ENCODE measurements around the gene HMCN2. TPM values are rescaled to one million over a fixed set of nuclear protein-coding genes. Genes with fewer than 3 reads are reported as not detected.
"Not testable (repeated sequence)": the region's sequence is repeated elsewhere in the genome, so short reads cannot be mapped to it uniquely, and the experiment has no call there.

HMCN2 gene
- total RNA-seq, 2 donors from 2014 or later, result not detected

- Mint-ChIP-seq H3K36me3 (ENCODE audit: low read depth) (no peaks in the 10 kb centered on the region), H3K27ac (no peak overlapping the region), H3K9me3 (no peaks in the 10 kb centered on the region), H3K4me1 (no peaks in the 10 kb centered on the region), H3K4me3 (no peak overlapping the region), H3K27me3 (peaks cover 20% of the 10 kb centered on the region)
- ATAC-seq (replicated peaks), result no peak
Measured at GRCh38 chr9:130429381-130429780, 163.8 kb downstream of the HMCN2 start.

GRCh38 chr9:130429831-130430230 lies 164.3 kb downstream of the HMCN2 start:
- Mint-ChIP-seq H3K27ac (no peak overlapping the region), H3K9me3 (no peaks in the 10 kb centered on the region), H3K4me3 (no peak overlapping the region), H3K36me3 (ENCODE audit: low read depth) (no peaks in the 10 kb centered on the region), H3K4me1 (no peaks in the 10 kb centered on the region), H3K27me3 (peaks cover 20% of the 10 kb centered on the region)
- no peak for ATAC-seq (replicated peaks)

- H3K36me3 Mint-ChIP-seq (ENCODE audit: low read depth), result no peaks in the 10 kb centered on the region
- peaks cover 21% of the 10 kb centered on the region for H3K27me3 Mint-ChIP-seq
- H3K4me3 Mint-ChIP-seq, result no peak overlapping the region
- H3K4me1 Mint-ChIP-seq, result no peaks in the 10 kb centered on the region
- no peak for ATAC-seq (replicated peaks)
- no peaks in the 10 kb centered on the region for H3K9me3 Mint-ChIP-seq
- no peak overlapping the region for H3K27ac Mint-ChIP-seq
Measured at GRCh38 chr9:130430232-130430631, 164.7 kb downstream of the HMCN2 start.

DNA sequence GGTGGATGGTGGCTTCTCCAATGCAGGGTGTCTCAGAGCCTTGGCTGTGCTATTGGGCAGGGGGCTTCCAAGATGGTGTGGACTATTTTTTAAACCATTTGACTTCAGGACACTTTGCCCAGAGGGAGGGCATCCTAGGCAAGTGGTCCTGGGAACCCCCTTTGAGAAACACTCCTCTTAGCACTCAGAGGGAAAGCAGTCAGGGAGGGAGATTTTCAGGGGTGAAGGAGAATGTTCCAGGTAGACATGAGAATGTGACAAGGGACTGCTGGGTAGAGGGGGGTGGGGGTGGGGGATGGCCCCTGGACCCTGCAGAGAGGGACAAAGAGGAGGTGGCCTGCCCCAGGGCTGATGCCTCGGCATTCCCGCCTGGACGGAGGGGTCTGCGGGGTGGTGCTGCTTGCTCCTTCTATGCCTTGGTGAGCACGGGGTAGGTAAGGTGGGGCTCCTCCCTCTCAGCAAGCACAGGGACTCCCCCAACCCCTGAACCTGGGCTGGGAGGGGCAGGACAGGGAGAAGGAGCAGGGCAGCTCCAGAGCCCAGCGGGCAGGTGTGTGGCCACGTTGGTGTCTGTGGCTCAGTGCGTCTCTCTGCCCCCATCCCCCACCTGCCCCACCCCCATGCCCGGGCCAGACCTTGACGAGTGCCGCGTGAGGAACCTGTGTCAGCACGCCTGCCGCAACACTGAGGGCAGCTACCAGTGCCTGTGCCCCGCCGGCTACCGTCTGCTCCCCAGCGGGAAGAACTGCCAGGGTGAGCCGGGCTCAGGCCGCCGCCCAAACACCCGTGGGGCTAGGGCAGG lies 165.4 kb downstream of the HMCN2 start:
- Mint-ChIP-seq H3K4me3 (no peak overlapping the region), H3K27me3 (peaks cover 23% of the 10 kb centered on the region), H3K36me3 (ENCODE audit: low read depth) (no peaks in the 10 kb centered on the region), H3K27ac (no peak overlapping the region), H3K9me3 (no peaks in the 10 kb centered on the region), H3K4me1 (no peaks in the 10 kb centered on the region)
- no peak for ATAC-seq (replicated peaks)

DNA sequence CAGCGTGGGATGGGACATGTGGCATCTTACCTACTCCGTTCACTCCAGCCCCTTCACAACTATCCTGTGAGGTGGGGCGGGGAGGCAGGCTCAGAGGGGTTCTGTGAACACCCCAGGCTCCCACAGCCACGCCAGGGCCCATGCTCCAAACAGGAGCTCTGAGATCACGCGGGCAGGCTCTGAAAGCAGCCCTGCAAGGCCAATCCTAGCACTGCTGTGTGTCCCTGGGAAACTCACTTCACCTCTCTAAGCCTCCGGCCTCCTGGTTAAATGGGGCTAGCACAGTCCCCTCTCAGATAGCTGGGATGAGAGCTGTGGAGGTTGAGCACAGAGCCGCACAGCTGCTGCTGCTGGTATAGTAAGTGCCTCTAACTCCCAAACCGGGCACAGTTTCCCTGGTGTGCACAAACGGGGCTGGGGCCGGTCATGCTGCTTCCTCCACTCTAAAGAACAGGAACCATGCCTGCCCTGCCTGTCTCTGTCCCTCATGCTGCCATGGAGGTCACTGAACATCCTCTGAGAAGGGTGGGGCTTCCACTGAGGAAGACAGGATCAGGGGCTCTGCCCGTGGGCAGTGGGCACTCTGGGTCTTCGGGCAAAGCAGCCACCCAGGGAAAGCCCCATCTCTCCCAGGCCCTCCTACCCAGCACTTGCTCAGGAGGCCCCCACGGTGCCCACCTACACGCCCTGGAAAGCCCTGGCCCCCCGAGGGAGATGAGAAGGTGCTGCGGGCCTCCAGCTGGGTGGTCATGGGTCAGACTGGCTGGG lies 166.2 kb downstream of the HMCN2 start:
- no peaks in the 10 kb centered on the region for H3K36me3 Mint-ChIP-seq (ENCODE audit: low read depth)
- no peaks in the 10 kb centered on the region for H3K9me3 Mint-ChIP-seq
- H3K4me3 Mint-ChIP-seq, result no peak overlapping the region
- no peak overlapping the region for H3K27ac Mint-ChIP-seq
- no peaks in the 10 kb centered on the region for H3K4me1 Mint-ChIP-seq
- peaks cover 22% of the 10 kb centered on the region for H3K27me3 Mint-ChIP-seq
- no peak for ATAC-seq (replicated peaks)

GRCh38 chr9:130432362-130432761 lies 166.8 kb downstream of the HMCN2 start:
- H3K27ac Mint-ChIP-seq, result no peak overlapping the region
- peaks cover 24% of the 10 kb centered on the region for H3K27me3 Mint-ChIP-seq
- no peak for ATAC-seq (replicated peaks)
- H3K9me3 Mint-ChIP-seq, result no peaks in the 10 kb centered on the region
- H3K4me1 Mint-ChIP-seq, result no peaks in the 10 kb centered on the region
- H3K4me3 Mint-ChIP-seq, result peak overlapping the region; percentile 3
- H3K36me3 Mint-ChIP-seq (ENCODE audit: low read depth), result no peaks in the 10 kb centered on the region

- H3K4me3 Mint-ChIP-seq, result peak overlapping the region; percentile 3
- no peak for ATAC-seq (replicated peaks)
- H3K4me1 Mint-ChIP-seq, result no peaks in the 10 kb centered on the region
- H3K9me3 Mint-ChIP-seq, result no peaks in the 10 kb centered on the region
- no peaks in the 10 kb centered on the region for H3K36me3 Mint-ChIP-seq (ENCODE audit: low read depth)
- H3K27ac Mint-ChIP-seq, result no peak overlapping the region
- H3K27me3 Mint-ChIP-seq, result peaks cover 25% of the 10 kb centered on the region
Measured at GRCh38 chr9:130432796-130433167, 167.2 kb downstream of the HMCN2 start.

DNA sequence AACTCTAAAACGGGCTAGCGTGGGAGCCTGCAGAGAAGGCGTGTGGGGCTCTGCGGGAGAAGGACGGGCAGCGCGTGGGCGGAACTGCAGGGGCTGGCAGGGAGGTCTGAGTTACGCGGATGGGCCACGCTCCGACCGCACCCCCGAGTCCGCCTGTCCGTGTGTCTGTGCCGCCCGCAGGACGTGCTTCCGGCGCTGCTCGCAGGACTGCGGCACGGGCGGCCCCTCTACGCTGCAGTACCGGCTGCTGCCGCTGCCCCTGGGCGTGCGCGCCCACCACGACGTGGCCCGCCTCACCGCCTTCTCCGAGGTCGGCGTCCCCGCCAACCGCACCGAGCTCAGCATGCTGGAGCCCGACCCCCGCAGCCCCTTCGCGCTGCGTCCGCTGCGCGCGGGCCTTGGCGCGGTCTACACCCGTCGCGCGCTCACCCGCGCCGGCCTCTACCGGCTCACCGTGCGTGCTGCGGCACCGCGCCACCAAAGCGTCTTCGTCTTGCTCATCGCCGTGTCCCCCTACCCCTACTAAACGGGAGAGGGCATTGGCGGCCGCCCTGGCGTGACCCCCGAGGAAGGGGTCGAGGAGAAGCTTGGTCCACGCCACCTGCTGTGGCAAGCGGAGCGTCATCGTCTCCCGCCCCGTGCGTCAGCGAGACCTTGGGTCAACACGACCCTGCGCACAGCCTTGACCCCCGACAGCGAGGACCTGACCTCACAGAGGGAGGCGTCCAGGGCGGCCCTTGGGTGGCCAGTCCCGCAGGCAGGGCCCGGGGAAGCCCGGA lies 167.8 kb downstream of the HMCN2 start:
- Mint-ChIP-seq H3K4me1 (no peaks in the 10 kb centered on the region), H3K36me3 (ENCODE audit: low read depth) (no peaks in the 10 kb centered on the region), H3K27ac (no peak overlapping the region), H3K27me3 (peaks cover 25% of the 10 kb centered on the region), H3K4me3 (peak overlapping the region; percentile 3), H3K9me3 (no peaks in the 10 kb centered on the region)
- ATAC-seq (replicated peaks), result peak; percentile 58

DNA sequence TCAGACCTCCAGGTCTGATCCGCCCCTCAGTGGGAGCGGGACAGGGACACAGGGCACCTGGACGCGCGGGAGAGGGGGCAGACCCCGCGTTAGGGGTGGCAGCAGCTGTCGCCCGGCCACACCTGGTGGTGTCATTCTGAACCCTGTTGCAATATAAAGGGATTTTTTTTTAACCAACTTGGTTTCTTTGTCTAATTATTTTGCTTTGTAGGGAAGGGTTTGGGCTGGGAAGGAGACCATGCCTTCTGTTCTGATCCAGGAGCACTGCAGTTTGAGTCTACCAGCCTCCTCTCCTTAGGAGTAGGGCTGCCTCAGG lies 168.3 kb downstream of the HMCN2 start:
- Mint-ChIP-seq H3K27me3 (peaks cover 28% of the 10 kb centered on the region), H3K27ac (no peak overlapping the region), H3K4me3 (peak overlapping the region; percentile 17), H3K9me3 (no peaks in the 10 kb centered on the region), H3K36me3 (ENCODE audit: low read depth) (no peaks in the 10 kb centered on the region), H3K4me1 (no peaks in the 10 kb centered on the region)
- no peak for ATAC-seq (replicated peaks)

GRCh38 chr9:130434656-130435055 lies 169.1 kb downstream of the HMCN2 start:
- not testable (repeated sequence) for ATAC-seq (replicated peaks); H3K27ac Mint-ChIP-seq; H3K4me1 Mint-ChIP-seq; H3K9me3 Mint-ChIP-seq; H3K36me3 Mint-ChIP-seq (ENCODE audit: low read depth); H3K4me3 Mint-ChIP-seq
- peaks cover 30% of the 10 kb centered on the region for H3K27me3 Mint-ChIP-seq

DNA sequence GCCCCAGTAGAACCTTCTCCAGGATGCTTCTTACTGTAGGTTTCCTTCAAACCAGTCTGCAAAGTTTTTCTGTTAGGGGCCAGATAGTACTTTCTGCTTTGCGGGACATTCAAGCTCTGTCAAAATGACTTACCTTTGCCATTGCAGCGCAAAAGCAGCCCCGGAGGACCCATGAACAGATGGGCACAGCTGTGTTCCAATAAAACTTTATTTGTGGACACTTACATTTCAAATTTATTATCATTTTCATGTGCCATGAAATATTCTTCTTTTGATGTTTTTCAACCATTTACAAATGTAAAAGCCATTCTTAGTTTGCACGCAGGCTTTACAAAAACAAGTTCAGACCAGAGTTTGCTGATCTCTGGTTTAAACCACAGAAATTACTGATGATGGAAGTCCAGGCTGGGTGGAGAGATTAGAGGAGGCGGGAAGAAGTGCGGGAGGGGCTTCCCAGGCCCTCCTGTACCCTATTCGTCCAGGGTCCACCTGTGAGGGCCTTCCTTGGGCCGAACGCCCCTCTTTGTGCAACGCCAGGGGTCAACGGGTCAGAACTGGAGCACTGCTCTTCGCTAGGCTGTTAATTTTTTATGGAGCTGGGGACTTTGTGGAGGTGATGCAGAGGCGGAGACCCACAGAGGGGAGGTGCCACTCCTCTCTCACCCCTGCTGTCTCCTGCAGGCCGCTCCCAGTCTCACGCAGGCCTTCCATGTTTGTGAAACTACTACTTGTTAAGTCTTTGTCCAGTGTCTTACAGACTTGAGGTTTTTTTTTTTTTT lies 171.6 kb downstream of the HMCN2 start:
- Mint-ChIP-seq H3K27ac (no peak overlapping the region), H3K9me3 (no peaks in the 10 kb centered on the region)
- ATAC-seq (replicated peaks), result no peak

DNA sequence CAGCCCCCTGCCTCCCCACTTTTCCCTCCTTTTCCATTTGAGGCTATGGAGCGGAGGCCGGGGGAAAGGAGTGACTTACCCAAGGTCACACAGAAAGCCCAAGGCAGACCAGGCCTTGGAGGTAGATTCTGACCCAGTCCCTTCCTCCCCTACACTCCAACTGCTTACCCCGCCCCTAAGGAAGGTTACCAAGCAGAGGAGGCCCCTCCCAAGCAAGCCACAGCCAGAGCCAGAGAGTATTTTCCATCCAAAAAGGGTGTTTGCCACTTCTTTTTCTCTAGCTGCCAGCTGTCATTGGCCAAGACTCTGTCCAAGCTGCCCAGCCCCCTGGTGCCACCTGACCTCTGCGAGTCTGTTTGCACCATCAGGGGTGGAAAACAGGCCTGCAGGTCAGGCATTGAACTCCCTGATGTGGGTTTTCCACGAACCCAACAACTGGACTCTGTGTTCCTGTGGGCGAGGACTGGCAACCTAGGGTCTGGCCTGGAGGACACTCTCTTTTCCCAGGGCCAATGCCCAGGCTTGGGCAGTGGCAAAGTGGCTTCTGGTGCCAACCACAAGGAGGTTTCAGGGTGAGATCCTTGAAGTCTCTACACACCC lies 172.9 kb downstream of the HMCN2 start:
- peaks cover 23% of the 10 kb centered on the region for H3K27me3 Mint-ChIP-seq
- H3K27ac Mint-ChIP-seq, result no peak overlapping the region
- no peak for ATAC-seq (replicated peaks)
- H3K4me1 Mint-ChIP-seq, result no peaks in the 10 kb centered on the region
- H3K4me3 Mint-ChIP-seq, result no peak overlapping the region
- no peaks in the 10 kb centered on the region for H3K9me3 Mint-ChIP-seq
- H3K36me3 Mint-ChIP-seq (ENCODE audit: low read depth), result no peaks in the 10 kb centered on the region

More for the DNA sequence above, 171.6 kb downstream of the HMCN2 start:
- Mint-ChIP-seq H3K27me3 (peaks cover 28% of the 10 kb centered on the region), H3K4me3 (no peak overlapping the region), H3K4me1 (no peaks in the 10 kb centered on the region), H3K36me3 (ENCODE audit: low read depth) (no peaks in the 10 kb centered on the region)

DNA sequence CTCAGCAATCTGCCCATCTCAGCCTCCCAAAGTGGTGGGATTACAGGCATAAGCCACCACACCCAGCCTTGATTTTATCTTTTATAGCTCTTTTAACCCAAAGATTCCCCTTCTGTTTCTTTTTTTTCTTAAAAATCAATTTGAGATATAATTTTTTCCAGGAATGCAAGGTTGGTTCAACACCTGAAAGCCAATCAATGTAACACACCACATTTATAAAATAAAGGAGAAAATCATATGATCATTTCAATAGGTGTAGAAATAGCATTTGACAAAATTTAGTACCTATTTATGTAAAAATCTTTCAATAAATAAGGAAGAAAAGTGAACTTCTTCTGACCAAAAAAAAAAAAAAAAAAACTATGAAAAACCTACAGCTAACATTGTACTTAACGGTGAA lies 175.5 kb downstream of the HMCN2 start:
- Mint-ChIP-seq H3K27ac (no peak overlapping the region), H3K4me3 (no peak overlapping the region), H3K27me3 (peaks cover 24% of the 10 kb centered on the region), H3K36me3 (ENCODE audit: low read depth) (no peaks in the 10 kb centered on the region), H3K9me3 (no peaks in the 10 kb centered on the region), H3K4me1 (no peaks in the 10 kb centered on the region)
- ATAC-seq (replicated peaks), result no peak

Measured in activated T-helper 17 cell treated with anti-CD3 and anti-CD28 coated beads, Interleukin-2, amount 50 U/mL, for 72 hours (primary cell).